ENCODE results near the gene TTC28. TPM values are rescaled to one million over a fixed set of nuclear protein-coding genes. Genes with fewer than 3 reads are reported as not detected.
"Not testable (repeated sequence)": the region's sequence is repeated elsewhere in the genome, so short reads cannot be mapped to it uniquely, and the experiment has no call there.

The TTC28 gene
- total and polyA plus RNA-seq, 7 experiments from 2014 or later = 0.50 to 8.3 (median 4.2) TPM

DNA sequence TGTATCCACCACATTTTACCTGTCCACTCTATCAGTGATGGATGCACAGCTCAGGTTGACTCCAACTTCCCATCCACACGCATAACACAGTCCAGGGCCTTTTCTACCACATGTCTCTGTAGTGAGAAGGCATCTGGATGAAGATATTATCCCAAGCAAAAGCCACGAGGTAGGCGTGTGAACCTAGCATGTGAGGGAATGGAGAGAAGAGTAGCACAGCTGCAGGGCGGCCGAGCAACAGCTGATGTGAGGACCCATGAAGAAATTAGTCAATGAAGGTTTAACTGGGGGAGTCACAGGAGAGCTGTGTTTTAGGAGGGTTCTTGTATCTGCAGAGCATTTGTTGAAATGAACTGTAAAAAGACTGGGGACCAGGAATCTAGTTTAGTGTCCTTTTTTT, 616.0 kb downstream of the TTC28 start:
- intact Hi-C loops (cut with micrococcal nuclease) = no loop called here
- DNase-seq (no peak), ATAC-seq (no peak)
- H3K4me1 ChIP-seq (ENCODE audit: control insufficient read depth in 2 of 2, insufficient read depth in 2 of 2, low read length in 2 of 2) = no peaks in the 10 kb centered on the region
- ChIA-PET POLR2A (no interaction called here), CTCF (no interaction called here)
- H3K36me3 ChIP-seq (ENCODE audit: control insufficient read depth in 2 of 3, insufficient read depth in 3 of 3, low read length in 3 of 3) = no peaks in the 10 kb centered on the region
- Mint-ChIP-seq H3K36me3 (peaks cover 0 to 24% (median 15%) of the 10 kb centered on the region in 5 donors), H3K4me1 (peaks cover 0 to 2% (median 0%) of the 10 kb centered on the region in 7 donors), H3K9me3 (peaks cover 0 to 19% (median 4%) of the 10 kb centered on the region in 11 donors), H3K27ac (no peak overlapping the region), H3K4me3 (no peak overlapping the region), H3K27me3 (peaks cover 0 to 6% (median 4%) of the 10 kb centered on the region in 5 donors)
- no peak overlapping the region for H3K4me3 ChIP-seq (ENCODE audit: low read length)
- H3K27me3 ChIP-seq (ENCODE audit: control insufficient read depth in 2 of 2, insufficient read depth in 2 of 2, low read length in 2 of 2) = no peaks in the 10 kb centered on the region
- H3K9me3 ChIP-seq (ENCODE audit: control insufficient read depth in 2 of 3, low read length in 3 of 3) = no peaks in the 10 kb centered on the region
- H3K27ac ChIP-seq (ENCODE audit: low read depth, low read length) = no peak overlapping the region

DNA sequence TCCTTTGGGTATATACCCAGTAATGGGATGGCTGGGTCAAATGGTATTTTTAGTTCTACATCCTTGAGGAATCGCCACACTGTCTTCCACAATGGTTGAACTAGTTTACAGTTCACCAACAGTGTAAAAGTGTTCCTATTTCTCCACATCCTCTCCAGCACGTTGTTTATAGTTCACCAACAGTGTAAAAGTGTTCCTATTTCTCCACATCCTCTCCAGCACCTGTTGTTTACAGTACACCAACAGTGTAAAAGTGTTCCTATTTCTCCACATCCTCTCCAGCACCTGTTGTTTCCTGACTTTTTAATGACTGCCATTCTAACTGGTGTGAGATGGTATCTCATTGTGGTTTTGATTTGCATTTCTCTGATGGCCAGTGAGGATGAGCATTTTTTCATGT, 619.0 kb downstream of the TTC28 start:
- H3K4me3 Mint-ChIP-seq; H3K9me3 ChIP-seq (ENCODE audit: control insufficient read depth in 2 of 3, low read length in 3 of 3); H3K4me1 ChIP-seq (ENCODE audit: control insufficient read depth in 2 of 2, insufficient read depth in 2 of 2, low read length in 2 of 2); H3K27ac ChIP-seq (ENCODE audit: low read depth, low read length); H3K36me3 ChIP-seq (ENCODE audit: control insufficient read depth in 2 of 3, insufficient read depth in 3 of 3, low read length in 3 of 3); POLR2A ChIA-PET; H3K27ac Mint-ChIP-seq; intact Hi-C loops (cut with micrococcal nuclease); CTCF ChIA-PET; H3K4me3 ChIP-seq (ENCODE audit: low read length); H3K27me3 ChIP-seq (ENCODE audit: control insufficient read depth in 2 of 2, insufficient read depth in 2 of 2, low read length in 2 of 2); H3K27me3 Mint-ChIP-seq; ATAC-seq; DNase-seq; H3K4me1 Mint-ChIP-seq: not testable (repeated sequence)
- Mint-ChIP-seq H3K9me3 (peaks cover 0 to 19% (median 4%) of the 10 kb centered on the region in 11 donors), H3K36me3 (peaks cover 0 to 16% (median 14%) of the 10 kb centered on the region in 5 donors)

DNA sequence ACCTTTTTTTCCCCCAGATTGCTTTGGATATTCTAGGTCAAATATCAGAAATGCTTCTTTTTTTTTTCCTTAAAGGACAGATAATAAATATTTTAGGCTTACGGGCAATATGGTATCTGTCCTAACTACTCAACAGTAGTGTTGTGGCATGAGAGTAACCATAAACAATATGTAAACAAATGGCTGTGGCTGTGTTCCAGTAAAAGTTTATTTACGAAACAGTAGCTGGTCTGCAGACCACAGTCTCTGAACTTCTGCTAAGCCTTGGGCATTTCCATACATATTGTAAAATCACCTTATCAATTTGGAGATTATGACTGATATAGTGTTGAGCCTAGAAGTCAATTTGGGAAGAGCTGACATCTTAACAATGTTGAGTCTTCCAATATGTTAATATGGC, 621.6 kb downstream of the TTC28 start:
- intact Hi-C loops (cut with micrococcal nuclease) = loop anchor here in 1 of 2 donors (10.0 kb wide), 1 partner anchor 537 kb away; no protein-coding TSS in a partner anchor
- CTCF ChIA-PET = no interaction called here

DNA sequence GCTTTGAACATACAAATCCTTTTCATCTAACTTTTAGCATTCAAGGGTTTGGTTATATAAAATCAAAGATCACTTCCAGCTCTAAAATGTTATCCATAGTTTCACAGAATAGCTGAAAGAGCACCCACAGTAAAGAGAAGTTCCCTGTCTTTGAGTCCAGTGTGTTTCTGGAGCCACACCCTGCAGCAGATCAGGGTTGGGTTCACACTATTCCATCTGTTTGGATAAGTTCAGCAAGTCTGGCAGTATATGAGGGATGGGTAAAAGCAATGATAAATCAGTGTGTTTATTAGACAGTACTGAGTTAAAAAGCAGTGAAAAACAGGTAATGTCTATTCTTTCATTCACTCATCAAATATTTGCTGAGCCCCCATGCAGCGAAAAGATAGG, 624.8 kb downstream of the TTC28 start:
- intact Hi-C loops (cut with micrococcal nuclease) = loop anchor here in 1 of 2 donors (10.0 kb wide), 1 partner anchor 540 kb away; no protein-coding TSS in a partner anchor
- POLR2A ChIA-PET = no interaction called here
- CTCF ChIA-PET = interaction anchor here (0.8 kb wide), 1 partner anchor 10 kb away, joined by 4 read pairs; no protein-coding TSS in a partner anchor
- ATAC-seq = no peak
- Mint-ChIP-seq H3K27me3 (peaks cover 0 to 10% (median 0%) of the 10 kb centered on the region in 5 donors), H3K9me3 (no peaks in the 10 kb centered on the region), H3K36me3 (no peaks in the 10 kb centered on the region), H3K4me3 (no peak overlapping the region), H3K27ac (no peak overlapping the region), H3K4me1 (peaks cover 0 to 2% (median 0%) of the 10 kb centered on the region in 7 donors)
- H3K27ac ChIP-seq (ENCODE audit: low read depth, low read length) = no peak overlapping the region
- H3K4me1 ChIP-seq (ENCODE audit: control insufficient read depth in 2 of 2, insufficient read depth in 2 of 2, low read length in 2 of 2) = no peaks in the 10 kb centered on the region
- no peak for DNase-seq
- no peaks in the 10 kb centered on the region for H3K36me3 ChIP-seq (ENCODE audit: control insufficient read depth in 2 of 3, insufficient read depth in 3 of 3, low read length in 3 of 3)
- no peak overlapping the region for H3K4me3 ChIP-seq (ENCODE audit: low read length)
- H3K9me3 ChIP-seq (ENCODE audit: control insufficient read depth in 2 of 3, low read length in 3 of 3) = no peaks in the 10 kb centered on the region
- H3K27me3 ChIP-seq (ENCODE audit: control insufficient read depth in 2 of 2, insufficient read depth in 2 of 2, low read length in 2 of 2) = no peaks in the 10 kb centered on the region

More for the DNA sequence above, 621.6 kb downstream of the TTC28 start:
- H3K27ac ChIP-seq (ENCODE audit: low read depth, low read length) = no peak overlapping the region
- no peak overlapping the region for H3K27ac Mint-ChIP-seq
- H3K4me3 ChIP-seq (ENCODE audit: low read length) = no peak overlapping the region
- DNase-seq (no peak), ATAC-seq (no peak)
- no peak overlapping the region for H3K4me3 Mint-ChIP-seq
- POLR2A ChIA-PET = no interaction called here
- no peaks in the 10 kb centered on the region for H3K36me3 ChIP-seq (ENCODE audit: control insufficient read depth in 2 of 3, insufficient read depth in 3 of 3, low read length in 3 of 3)
- H3K4me1 Mint-ChIP-seq = peaks cover 0 to 2% (median 0%) of the 10 kb centered on the region in 7 donors
- peaks cover 0 to 6% (median 0%) of the 10 kb centered on the region in 5 donors for H3K36me3 Mint-ChIP-seq
- no peaks in the 10 kb centered on the region for H3K9me3 ChIP-seq (ENCODE audit: control insufficient read depth in 2 of 3, low read length in 3 of 3)
- H3K27me3 ChIP-seq (ENCODE audit: control insufficient read depth in 2 of 2, insufficient read depth in 2 of 2, low read length in 2 of 2) = no peaks in the 10 kb centered on the region
- peaks cover 0 to 14% (median 3%) of the 10 kb centered on the region in 11 donors for H3K9me3 Mint-ChIP-seq
- peaks cover 0 to 10% (median 0%) of the 10 kb centered on the region in 5 donors for H3K27me3 Mint-ChIP-seq
- no peaks in the 10 kb centered on the region for H3K4me1 ChIP-seq (ENCODE audit: control insufficient read depth in 2 of 2, insufficient read depth in 2 of 2, low read length in 2 of 2)

DNA sequence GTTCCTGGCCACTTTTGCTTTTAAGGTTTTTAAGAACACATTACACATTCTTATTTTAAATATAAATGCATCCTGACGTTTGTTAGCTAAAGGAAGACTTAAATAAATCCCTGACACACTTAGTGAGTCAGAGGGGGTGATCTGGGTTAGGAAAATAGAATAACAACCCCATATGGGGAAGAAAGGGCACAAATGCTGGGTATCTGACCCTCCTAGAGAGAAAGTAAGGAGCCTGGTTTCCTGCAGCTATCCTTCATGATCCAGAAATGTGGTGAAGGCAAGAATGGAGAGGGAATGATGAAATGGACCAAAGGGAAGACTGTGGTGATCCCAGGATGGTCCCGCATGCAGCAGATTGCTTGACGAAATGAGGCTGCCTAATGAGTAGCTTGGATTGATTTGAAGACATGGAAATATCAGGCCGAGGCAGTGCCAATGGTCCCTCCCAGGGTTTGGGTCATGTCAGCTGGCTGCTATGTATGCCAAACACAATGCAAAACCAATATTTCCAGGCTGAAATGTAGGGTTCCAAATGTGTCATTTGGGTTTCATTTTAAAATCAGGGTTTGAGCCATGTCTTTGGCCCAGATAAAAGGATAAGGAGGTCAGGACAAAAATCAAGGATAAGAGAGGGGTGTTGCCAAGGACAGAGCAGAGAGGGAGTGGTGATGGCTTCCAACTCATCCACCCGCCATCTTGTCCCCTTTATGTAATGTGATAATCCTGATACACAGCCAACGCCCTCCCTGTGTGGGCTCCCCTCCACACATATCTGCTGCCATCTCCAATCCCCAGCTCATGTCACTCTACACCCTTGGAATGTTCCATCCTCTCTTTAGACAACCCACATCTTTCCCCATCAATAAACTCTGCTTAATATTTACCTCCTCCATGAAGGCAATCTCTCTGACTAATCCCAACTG, 625.5 kb downstream of the TTC28 start:
- Histone ChIP-seq H3K36me3 (ENCODE audit: control insufficient read depth in 2 of 3, insufficient read depth in 3 of 3, low read length in 3 of 3) (no peaks in the 10 kb centered on the region), H3K27me3 (ENCODE audit: control insufficient read depth in 2 of 2, insufficient read depth in 2 of 2, low read length in 2 of 2) (no peaks in the 10 kb centered on the region), H3K4me3 (ENCODE audit: low read length) (no peak overlapping the region), H3K4me1 (ENCODE audit: control insufficient read depth in 2 of 2, insufficient read depth in 2 of 2, low read length in 2 of 2) (no peaks in the 10 kb centered on the region), H3K27ac (ENCODE audit: low read depth, low read length) (no peak overlapping the region), H3K9me3 (ENCODE audit: control insufficient read depth in 2 of 3, low read length in 3 of 3) (no peaks in the 10 kb centered on the region)
- Mint-ChIP-seq H3K4me3 (no peak overlapping the region), H3K27ac (no peak overlapping the region), H3K4me1 (peaks cover 0 to 2% (median 0%) of the 10 kb centered on the region in 7 donors), H3K27me3 (peaks cover 0 to 10% (median 0%) of the 10 kb centered on the region in 5 donors), H3K9me3 (no peaks in the 10 kb centered on the region), H3K36me3 (no peaks in the 10 kb centered on the region)
- ChIA-PET CTCF (interaction anchor here (0.8 kb wide), 1 partner anchor 11 kb away, joined by 4 read pairs; no protein-coding TSS in a partner anchor), POLR2A (no interaction called here)
- DNase-seq = no peak
- intact Hi-C loops (cut with micrococcal nuclease) = loop anchor here in 1 of 2 donors (10.0 kb wide), 1 partner anchor 541 kb away; no protein-coding TSS in a partner anchor
- ATAC-seq = no peak

DNA sequence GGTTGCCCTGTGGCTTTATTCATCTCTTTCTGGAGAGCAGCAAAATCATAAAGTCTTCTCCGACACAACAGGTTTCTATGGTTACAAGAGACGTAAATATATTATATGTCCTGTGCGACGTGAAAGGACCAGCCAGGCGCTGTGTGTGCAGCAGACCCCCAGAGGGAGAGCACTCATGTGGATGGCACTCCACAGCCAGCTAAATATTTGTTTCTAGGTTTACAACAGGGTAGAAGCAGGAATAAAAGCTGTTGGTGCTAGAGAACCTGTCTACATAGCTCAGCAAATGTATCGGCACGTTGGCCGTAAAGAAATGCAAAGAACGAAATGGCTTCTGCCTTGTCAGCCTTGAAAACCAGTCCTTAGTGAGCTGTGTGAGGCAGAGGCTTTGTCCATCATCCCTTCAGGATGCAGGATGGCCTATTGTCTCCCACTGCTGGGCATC, 626.8 kb downstream of the TTC28 start:
- peaks cover 0 to 5% (median 0%) of the 10 kb centered on the region in 5 donors for H3K27me3 Mint-ChIP-seq
- no peak for ATAC-seq
- H3K4me3 Mint-ChIP-seq = no peak overlapping the region
- no peaks in the 10 kb centered on the region for H3K9me3 Mint-ChIP-seq
- ChIA-PET POLR2A (no interaction called here), CTCF (no interaction called here)
- Histone ChIP-seq H3K36me3 (ENCODE audit: control insufficient read depth in 2 of 3, insufficient read depth in 3 of 3, low read length in 3 of 3) (no peaks in the 10 kb centered on the region), H3K27ac (ENCODE audit: low read depth, low read length) (no peak overlapping the region), H3K9me3 (ENCODE audit: control insufficient read depth in 2 of 3, low read length in 3 of 3) (no peaks in the 10 kb centered on the region), H3K27me3 (ENCODE audit: control insufficient read depth in 2 of 2, insufficient read depth in 2 of 2, low read length in 2 of 2) (no peaks in the 10 kb centered on the region), H3K4me1 (ENCODE audit: control insufficient read depth in 2 of 2, insufficient read depth in 2 of 2, low read length in 2 of 2) (no peaks in the 10 kb centered on the region), H3K4me3 (ENCODE audit: low read length) (no peak overlapping the region)
- DNase-seq = no peak
- H3K4me1 Mint-ChIP-seq = no peaks in the 10 kb centered on the region
- no peak overlapping the region for H3K27ac Mint-ChIP-seq
- intact Hi-C loops (cut with micrococcal nuclease) = loop anchor here in 1 of 2 donors (10.0 kb wide), 1 partner anchor 542 kb away; no protein-coding TSS in a partner anchor
- H3K36me3 Mint-ChIP-seq = no peaks in the 10 kb centered on the region
